NCI-H2227 treated with DMSO at 0.1 percent for 48 hours (cell line): ENCODE measurements around the gene TIGD1.
A peak's percentile ranks its signal among the peaks of the same experiment; 100 is the strongest.
"Not testable (repeated sequence)": the region's sequence is repeated elsewhere in the genome, so short reads cannot be mapped to it uniquely, and the experiment has no call there.

Source experiments
- DNase-seq: peaks from one replicate; lab custom pipeline; 2025; lab: John Stamatoyannopoulos, UW

Gene TIGD1

GRCh38 chr2:232570481-232570880 is 20.1 kb upstream of the TIGD1 start:
- not testable (repeated sequence) for DNase-seq

GRCh38 chr2:232569541-232569940 is 19.2 kb upstream of the TIGD1 start:
- no peak for DNase-seq

GRCh38 chr2:232568161-232568560 is 17.8 kb upstream of the TIGD1 start:
- DNase-seq, result no peak

- no peak for DNase-seq
Measured at GRCh38 chr2:232567721-232568120, 17.4 kb upstream of the TIGD1 start.

- no peak for DNase-seq
Measured at GRCh38 chr2:232563580-232563979, 13.2 kb upstream of the TIGD1 start.

- DNase-seq, result no peak
Measured at GRCh38 chr2:232562515-232563151, 12.3 kb upstream of the TIGD1 start.

GRCh38 chr2:232556426-232556825 is 6.1 kb upstream of the TIGD1 start:
- no peak for DNase-seq

- DNase-seq, result no peak
Measured at GRCh38 chr2:232551776-232552175, 1.4 kb upstream of the TIGD1 start.

- DNase-seq, result no peak
Measured at GRCh38 chr2:232551250-232551638, 887 bp upstream of the TIGD1 start.

GRCh38 chr2:232549655-232550353 is 553 bp downstream of the TIGD1 start:
- peak; percentile 73 for DNase-seq

GRCh38 chr2:232547991-232548390 is 2.4 kb downstream of the TIGD1 start:
- DNase-seq, result no peak

- no peak for DNase-seq
Measured at GRCh38 chr2:232545511-232546375, 4.6 kb downstream of the TIGD1 start.

GRCh38 chr2:232544674-232545073 is 5.7 kb downstream of the TIGD1 start:
- DNase-seq, result no peak

GRCh38 chr2:232543928-232544631 is 6.3 kb downstream of the TIGD1 start:
- no peak for DNase-seq

GRCh38 chr2:232543491-232543890 is 6.9 kb downstream of the TIGD1 start:
- no peak for DNase-seq

GRCh38 chr2:232542715-232543467 is 7.5 kb downstream of the TIGD1 start:
- DNase-seq, result no peak

- no peak for DNase-seq
Measured at GRCh38 chr2:232541961-232542714, 8.2 kb downstream of the TIGD1 start.

GRCh38 chr2:232541195-232541960 is 9.0 kb downstream of the TIGD1 start:
- DNase-seq, result no peak

- no peak for DNase-seq
Measured at GRCh38 chr2:232540441-232541041, 9.8 kb downstream of the TIGD1 start.
